GM19468 (cell line): ENCODE results near the gene GSG1.

ENCODE experiments used
- ATAC-seq: cut with Tn5 transposase; IDR thresholded peaks from one replicate; pipeline ENCODE4 v1.9.1; 2021; ENCODE audit warnings: mild to moderate bottlenecking, moderate library complexity, moderate number of reproducible peaks; ENCODE audit not compliant: unreplicated experiment; ENCODE audit errors: extremely low read depth

The GSG1 gene

GRCh38 chr12:13103391-13104033 is at the start of gene GSG1:
GSG1 (minus strand) TSS chr12:13103667; CDS start chr12:13103512, 155 bp downstream.
- ATAC-seq, result no peak

- ATAC-seq, result no peak
Observed at GRCh38 chr12:13153180-13153579, 49.7 kb upstream of the GSG1 start.

- ATAC-seq, result no peak
Observed at GRCh38 chr12:13152756-13153155, 49.3 kb upstream of the GSG1 start.

- ATAC-seq, result no peak
Observed at GRCh38 chr12:13152281-13152680, 48.8 kb upstream of the GSG1 start.

GRCh38 chr12:13149411-13149810 is 45.9 kb upstream of the GSG1 start:
- ATAC-seq, result no peak

- ATAC-seq, result no peak
Observed at GRCh38 chr12:13148485-13148847, 45.0 kb upstream of the GSG1 start.

- ATAC-seq, result no peak
Observed at GRCh38 chr12:13147688-13148484, 44.4 kb upstream of the GSG1 start.

GRCh38 chr12:13146336-13146938 is 43.0 kb upstream of the GSG1 start:
- ATAC-seq, result no peak

- ATAC-seq, result no peak
Observed at GRCh38 chr12:13144266-13144828, 40.9 kb upstream of the GSG1 start.

- no peak for ATAC-seq
Observed at GRCh38 chr12:13142747-13143146, 39.3 kb upstream of the GSG1 start.

GRCh38 chr12:13141686-13142085 is 38.2 kb upstream of the GSG1 start:
- ATAC-seq, result no peak

- ATAC-seq, result no peak
Observed at GRCh38 chr12:13135371-13136178, 32.1 kb upstream of the GSG1 start.

GRCh38 chr12:13133886-13134285 is 30.4 kb upstream of the GSG1 start:
- no peak for ATAC-seq

GRCh38 chr12:13130981-13131380 is 27.5 kb upstream of the GSG1 start:
- ATAC-seq, result no peak

GRCh38 chr12:13128291-13128965 is 25.0 kb upstream of the GSG1 start:
- ATAC-seq, result no peak

GRCh38 chr12:13127444-13127843 is 24.0 kb upstream of the GSG1 start:
- ATAC-seq, result no peak

GRCh38 chr12:13126494-13126893 is 23.0 kb upstream of the GSG1 start:
- no peak for ATAC-seq

- no peak for ATAC-seq
Observed at GRCh38 chr12:13125996-13126395, 22.5 kb upstream of the GSG1 start.

- ATAC-seq, result no peak
Observed at GRCh38 chr12:13124656-13125505, 21.4 kb upstream of the GSG1 start.
